ENCODE results near the gene BRD4.
A peak's percentile ranks its signal among the peaks of the same experiment; 100 is the strongest.

BRD4 gene

DNA sequence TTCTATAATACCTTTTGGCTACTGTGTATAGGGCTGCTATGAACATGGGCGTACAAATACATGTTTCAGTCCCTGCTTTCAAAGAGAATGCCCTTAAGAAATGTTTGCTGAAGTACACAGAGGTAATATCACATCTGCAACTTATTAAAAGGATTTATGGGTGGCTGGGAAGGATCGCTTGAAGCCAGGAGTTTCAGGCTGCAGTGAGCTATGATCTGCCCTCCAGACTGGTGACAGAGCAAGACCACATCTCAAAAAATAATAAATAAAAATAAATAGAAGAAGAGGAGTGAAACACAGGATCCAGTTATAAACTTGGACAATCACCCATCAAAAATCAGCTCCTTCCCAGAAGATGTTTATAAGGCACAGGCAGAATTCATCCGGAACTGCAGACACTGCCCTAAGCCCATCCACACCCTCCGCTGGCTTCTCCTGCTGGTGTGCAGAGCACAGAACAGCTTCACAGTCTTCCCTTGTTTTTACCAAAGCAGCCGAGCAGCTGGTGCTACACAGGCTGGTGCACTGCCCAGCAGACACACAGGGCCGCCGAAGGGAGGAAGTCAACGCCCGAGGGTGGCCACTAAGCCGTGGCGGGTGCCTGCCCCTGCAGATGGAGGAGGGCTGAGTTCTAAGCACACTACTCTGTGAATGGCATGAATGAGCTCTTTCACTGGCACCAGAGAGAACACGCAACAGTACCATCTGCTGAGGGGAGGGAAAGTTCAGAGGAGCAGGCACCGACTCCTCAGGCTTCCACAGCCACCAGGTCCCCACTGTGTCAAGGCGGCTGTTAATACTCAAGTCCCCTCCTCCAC lies 44.0 kb downstream of the BRD4 start:
- DNase-seq, result peak; percentile 55

DNA sequence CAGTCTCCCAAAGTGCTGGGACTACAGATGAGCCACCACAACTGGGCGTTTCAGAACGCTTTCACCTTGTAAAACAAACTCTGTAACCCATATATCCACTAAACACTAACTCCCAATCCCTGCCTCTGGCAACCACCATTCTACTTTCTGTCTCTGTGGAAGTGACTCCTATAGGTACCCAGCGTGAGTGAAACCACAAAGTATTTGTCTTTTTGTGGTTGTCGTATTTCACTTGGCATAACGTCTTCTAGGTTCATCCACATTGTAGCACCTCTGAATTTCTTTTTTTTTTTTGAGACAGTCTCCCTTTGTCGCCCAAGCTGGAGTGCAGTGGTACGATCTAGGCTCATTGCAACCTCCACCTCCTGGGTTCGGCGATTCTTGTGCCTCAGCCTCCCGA lies 44.8 kb downstream of the BRD4 start:
- no peak for DNase-seq

DNA sequence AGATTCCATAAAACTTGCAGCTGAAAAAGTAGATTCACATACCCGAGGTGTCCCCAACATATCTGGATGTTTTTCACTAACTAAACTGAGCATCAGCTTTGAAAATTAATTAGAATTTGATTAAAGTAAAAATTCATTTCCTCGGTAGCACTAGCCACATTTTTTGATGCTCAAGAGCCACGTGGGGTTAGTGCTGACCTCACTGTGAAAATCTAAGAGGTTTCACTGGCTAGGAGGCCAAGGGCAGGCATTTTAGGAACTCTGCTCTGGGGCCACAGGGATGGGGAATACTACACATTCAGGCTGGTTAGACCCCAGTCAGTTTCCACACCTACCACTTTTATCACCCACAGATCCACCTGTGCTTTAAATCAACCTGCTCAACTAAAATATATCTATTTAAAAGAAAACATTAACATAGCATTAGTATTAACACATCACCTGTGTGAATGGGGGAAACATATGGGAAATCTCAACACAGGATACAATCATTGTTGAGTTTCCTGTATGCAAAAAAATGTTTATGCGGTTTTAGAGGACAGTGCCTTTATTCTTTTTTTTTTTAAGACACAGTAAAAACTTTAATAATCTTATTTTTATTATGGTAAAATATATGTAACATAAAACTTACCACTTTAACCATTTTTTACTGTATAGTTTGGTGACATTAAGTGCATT lies 45.5 kb downstream of the BRD4 start:
- no peak for DNase-seq

DNA sequence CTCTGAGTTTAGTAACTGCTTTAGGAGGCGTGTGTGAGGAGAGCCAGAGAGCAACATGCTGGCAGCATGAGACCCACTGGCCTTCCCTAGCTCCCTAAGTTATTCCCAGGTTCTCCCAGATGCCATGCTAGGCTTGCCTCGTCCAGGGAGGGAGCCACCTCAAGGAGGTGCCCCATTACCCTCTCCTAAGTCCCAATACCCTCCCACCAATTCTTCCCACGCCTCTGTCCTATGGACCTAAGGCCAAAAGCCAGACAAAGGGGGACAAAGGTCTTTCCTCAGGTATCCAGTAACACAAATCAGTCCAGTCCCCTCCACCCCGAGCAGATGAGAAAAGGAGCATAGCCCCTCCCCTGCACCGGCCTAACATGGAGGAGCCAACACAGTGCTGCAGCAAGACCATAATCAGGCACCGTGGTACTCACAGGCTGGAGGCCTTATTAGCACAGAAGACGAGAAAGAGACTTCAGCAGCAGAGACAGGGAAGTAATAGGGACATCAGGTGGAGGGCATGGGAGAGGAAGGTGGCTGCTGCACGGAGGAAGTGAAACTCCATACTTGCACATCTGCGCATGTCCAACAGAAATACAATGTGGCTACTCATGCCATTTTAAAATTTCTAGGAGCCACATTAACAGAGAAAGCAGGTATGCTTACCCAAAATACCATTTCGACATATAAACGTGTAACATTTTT lies 46.3 kb downstream of the BRD4 start:
- DNase-seq, result no peak

DNA sequence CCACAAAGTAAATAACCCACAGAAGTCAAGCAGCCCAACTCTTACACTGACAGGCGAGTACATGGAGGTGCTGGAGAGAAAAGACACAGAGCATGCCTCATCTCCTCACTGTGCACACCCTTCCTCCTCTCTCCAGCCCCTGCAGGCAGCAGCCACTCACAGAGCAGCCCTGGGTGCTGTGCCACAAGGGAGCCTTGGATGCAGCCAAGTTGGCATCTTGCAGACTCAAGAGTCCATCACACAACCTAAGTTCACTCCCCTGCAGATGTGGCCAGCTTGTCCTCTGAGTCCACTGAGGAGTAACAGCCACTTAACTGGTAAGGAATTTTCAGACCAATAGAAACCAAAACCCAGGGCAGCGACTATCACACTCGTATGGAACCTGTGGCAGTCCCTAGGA lies 47.4 kb downstream of the BRD4 start:
- DNase-seq, result no peak

DNA sequence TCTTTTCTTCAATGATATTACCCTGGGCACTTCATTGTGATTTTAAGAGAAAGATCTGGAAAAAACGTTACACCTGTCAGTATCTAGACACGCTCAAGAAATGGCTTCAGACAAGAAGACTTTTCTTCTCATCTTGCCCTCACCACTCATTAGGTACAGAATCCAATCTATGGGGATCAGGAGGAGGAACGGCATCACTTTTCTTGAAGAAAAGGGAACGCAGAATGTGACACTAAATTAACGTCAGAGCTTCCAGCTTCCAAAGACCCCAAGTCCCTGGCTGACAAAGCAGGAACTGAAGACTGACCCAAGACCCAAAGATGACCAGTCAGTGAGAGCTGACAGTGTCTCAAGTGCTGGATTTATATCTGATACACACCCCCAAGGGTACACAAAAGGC lies 48.2 kb downstream of the BRD4 start:
- no peak for DNase-seq

DNA sequence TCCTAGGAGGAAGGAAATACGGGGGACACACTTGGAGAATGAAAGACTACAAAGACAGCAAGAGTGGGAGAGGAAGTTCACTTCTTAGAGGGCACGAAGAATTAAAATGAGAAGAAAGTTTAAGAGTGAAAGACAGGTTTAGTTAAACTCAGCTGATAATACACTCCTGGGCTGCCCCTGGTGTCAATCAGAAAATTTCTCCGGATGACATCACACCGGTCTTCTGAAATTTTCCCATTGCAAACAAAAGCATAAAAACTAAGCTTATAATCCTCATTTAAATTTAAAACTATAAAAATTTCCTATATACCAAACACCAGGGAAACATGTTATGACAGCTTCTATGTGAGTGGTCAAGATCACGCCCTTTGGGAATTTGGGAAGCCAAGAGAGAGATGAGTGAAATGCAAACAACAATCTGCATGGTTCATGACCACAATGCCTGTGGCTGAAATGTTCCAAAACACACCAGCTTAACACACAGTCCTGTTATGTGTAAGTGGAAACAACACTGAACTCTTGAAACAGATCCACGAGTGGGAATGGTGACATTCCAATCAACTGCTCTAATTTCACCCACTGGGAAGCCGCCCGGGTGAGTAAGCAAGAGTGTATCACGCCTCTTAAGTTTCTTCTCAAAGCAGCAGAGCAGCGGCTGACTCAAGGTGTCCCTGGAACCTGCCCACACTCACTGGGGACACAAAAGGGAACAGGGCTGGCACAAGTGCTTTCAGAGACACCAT lies 49.0 kb downstream of the BRD4 start:
- DNase-seq, result no peak

DNA sequence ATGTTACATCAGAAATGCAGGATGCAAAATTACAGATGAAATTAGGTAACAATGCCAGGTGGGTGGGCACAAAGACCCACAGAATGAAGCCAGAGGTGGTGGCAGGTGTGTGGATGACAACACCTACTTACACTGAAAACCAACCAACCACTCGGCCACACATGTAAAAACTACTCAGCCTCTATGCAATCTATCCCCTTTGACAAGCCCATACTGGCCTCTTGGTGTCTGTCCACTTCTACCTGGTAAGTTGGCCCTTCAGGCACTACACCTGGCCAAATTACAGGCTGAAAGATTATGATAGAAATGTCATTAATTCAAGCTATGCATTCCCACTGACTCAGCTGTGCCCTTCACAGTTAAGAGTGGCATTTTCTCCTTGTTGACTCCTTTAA lies 50.0 kb downstream of the BRD4 start:
- no peak for DNase-seq

DNA sequence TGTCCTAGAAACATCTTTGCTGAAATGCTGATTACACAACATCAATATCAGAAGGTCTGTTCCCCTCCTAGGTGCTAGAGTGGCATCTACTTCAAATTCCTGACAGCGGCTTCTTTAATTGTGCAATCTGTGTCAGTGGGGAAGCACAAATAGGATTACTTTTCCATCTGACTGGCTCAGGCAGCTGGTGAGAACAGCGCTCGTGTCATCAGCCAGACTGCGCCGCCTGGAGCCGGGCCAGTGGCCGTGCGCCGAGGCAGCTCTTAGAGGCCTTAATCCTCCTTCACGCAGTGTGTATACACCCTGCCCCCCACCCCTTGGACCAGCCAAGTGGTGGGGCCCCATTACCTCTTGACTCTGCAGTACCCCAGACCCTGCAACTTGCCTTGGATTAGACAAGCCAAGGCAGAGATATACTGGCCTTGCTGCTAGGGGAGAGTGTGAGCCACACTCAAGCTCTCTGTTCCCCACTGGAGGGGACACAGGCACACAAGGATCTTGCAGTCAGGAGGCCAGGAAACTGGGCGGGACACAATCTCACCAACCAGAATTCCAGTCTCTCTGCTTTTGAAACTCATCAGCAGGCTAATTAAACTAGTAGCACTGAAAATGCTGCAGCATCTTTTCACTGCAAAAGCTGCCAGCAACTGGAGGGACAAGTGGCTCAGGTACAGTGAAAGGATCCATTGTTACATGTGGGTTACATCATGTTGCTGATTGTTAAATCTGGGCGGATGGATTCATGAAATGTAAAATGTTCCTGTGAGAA lies 51.2 kb downstream of the BRD4 start:
- peak; percentile 43 for DNase-seq

DNA sequence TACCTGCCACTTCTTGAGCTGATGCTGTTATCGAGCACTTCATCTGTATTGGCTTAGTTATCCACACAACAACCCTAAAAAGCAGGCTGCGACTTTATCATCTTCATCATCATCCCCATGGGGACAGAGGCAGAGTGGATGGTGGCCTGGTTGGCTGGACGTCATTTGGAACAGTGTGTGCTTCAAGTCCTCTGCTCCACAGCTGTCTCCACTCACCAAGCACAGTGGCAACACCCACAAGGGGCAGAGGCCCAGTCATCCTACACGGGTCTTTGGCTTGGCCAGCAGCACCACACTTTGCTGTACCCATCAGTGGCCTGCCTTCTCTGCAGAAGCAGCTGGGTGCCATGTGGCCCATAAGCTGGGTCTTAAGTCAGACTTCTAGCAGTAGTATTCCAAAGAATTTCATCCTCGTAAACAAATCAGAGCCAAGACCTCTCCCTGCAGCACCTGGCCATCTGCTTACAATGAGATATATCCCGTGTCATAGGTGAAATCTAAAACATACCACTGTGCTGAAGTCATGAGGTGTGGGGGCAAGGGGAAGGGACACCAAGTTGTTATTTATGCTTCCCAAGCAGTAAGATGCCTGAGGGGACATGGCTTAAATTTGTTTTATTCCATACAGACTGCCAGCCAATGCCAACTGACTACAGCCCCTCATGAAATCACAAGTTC lies 52.2 kb downstream of the BRD4 start:
- no peak for DNase-seq

DNA sequence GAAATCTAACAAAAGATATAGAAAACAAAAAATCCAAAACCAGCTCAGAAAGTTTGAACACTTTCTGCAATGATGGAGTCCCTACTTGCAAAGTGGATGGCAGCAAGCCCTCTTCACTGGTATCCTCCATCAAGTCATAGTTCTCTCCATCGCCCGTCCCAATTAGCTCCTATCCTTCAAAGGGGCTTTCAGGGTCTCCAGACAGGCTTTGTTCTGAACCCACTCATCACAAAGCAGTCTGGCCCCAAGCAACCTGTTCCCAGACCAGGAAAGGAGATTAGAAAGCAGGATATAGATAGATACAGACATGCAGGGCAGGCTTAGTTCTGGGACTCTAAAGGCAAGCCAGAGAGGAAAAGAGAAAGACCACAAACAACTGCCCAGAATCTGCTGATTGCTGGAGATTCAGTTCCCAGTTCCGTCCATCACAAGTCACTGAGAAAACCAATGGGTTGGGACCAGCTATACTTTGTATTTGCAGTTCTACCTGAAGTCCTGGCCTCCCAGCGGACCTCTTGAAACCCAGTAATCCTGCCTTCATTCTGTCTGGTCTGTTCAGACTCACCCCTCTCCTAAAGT lies 52.9 kb downstream of the BRD4 start:
- DNase-seq, result no peak

DNA sequence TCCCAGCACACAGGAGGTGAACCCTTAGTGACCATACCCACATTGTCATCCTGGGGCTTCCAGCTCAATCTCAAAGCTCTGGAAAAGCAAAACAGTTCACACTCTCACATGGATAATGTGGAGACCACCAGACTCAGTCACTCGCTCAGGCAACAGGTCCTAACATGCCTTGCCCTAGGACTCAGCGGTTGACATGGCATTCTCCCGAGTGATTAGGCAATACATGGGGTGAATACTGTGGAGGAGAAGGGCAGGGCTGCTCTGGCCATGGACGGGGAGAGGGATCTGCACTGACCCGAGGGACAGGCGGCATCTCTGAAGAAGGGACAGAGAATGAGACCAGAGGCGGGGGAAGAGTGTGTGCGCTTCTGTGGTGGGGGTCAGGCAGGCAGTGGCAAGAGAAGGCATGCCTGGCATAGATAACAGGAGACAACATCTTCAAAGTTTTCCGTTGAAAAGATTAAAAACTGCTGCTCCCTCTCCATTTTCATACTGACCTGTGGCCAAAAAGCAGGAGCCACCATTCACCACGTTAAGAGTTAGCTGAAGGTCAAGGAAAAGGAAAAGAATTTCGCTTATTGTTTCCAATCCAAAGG lies 55.6 kb downstream of the BRD4 start:
- peak; percentile 53 for DNase-seq

DNA sequence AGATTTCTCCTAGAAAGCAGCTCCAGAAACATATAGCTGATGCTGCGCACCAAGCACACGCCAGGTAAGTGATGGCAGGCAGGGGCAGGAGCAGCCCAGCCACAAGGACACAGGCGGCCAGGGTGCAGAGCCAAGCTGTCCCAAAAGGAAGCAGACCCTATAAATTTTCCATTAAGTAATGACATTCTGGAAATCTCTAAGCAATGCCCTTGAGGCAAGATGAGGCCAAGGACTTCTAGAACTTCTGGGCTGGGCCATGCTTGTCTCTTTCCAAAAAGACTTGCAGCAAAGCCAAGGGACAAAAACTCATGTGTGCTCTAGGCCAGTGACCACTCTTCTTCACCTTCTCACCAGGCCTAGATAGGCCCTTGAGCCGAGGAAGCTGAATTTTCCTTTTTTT lies 57.9 kb downstream of the BRD4 start:
- DNase-seq, result no peak

DNA sequence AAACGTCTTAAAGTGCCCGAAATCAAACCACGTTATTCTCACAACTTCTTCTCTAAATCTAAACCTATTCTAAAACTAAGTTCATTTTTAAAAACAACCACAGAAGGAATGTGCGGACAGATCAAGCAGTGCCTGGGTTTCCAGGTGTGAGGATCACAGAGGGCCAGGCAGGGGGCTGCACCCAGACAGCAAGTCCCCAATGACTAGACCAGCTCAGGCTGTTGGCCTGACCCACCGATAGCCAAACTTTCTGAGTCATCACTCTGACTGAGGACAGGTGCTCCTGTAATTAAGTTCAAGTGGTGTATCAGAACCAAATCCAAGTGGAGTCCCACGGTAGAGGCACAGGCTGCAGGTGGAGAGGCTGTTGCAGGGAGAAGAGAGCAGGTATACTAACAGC lies 62.5 kb downstream of the BRD4 start:
- no peak for DNase-seq

DNA sequence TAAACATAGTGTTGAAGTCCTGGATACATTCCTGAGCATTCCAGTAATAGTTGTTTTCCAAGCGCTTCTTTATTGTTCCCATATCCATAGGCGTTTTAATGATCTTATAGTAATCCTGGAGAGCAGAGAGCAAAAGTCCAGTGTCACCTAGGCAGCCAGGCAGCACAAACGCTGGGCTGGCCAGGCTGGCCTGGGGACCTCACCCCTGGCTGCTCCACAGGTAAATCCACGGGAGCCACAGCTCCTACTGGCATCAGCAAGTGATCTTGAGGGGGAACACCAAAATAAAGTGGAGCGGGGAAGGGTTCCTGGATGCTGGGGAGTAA lies 63.4 kb downstream of the BRD4 start:
- no peak for DNase-seq

DNA sequence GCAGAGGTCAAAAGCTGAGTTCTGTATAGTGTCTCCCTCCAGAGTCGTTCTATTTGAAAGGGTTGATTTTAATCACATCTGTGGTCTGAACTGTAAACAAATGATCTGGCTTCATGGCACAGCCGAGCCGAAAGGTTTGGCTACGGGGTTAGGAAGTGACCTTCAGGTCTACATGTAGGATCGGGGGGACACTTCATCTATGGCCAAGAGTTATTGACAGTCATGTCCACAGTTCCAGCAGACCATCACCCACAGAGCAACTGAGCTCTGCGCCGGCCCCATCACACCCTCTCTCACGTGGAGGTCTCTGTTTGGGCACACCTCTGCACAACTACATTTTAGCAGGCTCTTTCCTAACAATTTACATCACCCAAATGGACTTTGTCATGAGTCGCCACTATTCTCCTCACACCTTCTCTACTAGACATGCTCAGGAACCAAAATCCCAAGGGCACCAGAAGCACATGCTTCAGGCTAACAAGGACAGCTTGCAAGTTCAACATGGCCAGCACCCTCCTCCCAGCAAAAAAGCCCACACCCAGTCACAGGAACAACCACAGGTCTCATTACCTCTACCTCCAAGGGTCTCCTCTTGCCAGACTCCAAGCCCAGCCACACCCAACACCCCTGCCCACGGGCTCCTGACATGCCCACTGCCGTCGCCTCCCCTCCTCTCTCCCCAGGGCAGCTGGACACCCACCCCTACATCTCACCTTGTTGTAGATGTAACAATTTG lies 64.0 kb downstream of the BRD4 start:
- no peak for DNase-seq

DNA sequence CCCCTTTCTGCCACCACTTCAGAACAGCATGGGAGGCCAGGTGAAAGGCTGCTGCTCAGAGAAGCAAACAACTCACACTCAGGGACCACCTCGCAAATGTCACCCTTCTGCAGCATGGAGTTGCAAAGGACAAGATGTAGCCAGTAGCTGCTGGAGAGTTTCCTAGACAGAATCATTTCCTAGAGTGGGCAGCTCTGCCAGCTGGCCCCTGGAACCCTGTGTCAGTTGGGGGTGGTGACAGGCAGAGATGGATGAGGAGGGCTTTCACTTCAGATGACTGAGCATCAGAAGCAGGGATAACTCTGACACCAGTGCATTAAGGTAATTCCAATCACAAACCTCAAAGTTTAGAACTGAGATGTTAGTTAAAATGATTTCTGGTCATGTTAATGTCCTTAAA lies 65.7 kb downstream of the BRD4 start:
- DNase-seq, result no peak

DNA sequence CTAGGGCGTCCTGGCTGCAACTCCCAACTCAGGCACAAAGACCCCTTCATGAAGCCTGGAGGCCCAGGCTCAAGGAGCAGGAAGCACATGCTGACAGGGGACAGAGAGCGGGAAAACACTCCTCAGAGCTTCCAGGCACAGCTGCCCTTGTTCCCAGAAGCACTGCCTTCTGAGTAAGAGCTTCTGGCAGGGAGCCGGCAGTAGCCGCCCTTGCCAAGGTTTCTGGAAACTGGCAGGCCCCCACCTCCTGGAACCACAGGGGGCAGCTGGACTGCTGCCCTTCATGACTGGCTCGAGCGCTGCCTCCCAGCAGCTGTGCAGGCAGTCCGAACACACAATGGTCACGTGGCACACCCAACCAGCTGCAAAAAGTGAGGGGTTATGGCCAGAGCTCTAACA lies 66.5 kb downstream of the BRD4 start:
- no peak for DNase-seq

DNA sequence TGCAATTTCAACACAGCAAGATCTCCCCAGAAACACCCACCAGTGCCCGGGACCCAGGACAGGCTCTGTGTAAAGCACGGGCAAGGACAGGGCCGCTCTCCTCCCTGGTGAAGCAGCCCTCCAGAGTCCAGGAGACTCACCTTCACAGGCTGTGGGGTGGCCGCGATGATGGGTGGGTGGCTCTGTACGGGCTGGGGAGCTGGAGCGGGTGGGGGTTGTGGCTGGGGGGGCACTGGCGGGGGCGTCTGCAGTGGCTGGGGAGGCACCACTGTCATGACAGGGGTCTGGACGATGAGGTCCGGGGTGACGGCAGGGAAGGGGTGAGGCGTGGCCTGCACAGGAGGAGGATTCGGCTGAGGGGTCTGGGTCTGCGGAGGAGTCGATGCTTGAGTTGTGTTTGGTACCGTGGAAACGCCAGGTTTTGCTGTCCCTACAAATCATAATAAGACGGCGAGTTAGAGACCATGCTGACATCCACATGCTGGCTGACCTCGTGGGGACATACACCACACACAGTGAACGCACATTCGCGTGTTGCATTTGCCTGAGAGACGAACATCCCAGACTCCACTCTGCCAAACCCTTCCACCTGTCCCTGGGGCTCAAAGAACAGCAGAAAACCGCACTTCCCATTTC lies 67.0 kb downstream of the BRD4 start:
- no peak for DNase-seq

DNA sequence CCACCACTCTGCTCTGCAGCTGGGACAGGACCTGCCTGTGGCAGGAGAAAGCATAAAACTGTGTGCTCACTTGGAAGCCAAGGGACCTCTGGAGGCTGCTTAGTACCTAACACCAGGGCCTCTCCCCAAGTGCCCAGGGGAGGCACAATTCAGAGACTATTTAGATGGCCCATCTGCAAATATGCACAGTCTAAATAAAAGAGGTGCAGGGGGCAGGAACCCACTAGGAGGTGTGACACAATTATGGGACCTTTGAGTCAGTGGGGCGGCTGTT lies 67.5 kb downstream of the BRD4 start:
- DNase-seq, result no peak
